GM12801 (cell line): Measurements from ENCODE around the gene SYNGAP1.

Experiments used
- TF ChIP-seq, protein P1 (sequence below): IDR thresholded peaks from one replicate; pipeline ENCODE4 v1.5.1; 2011; ENCODE audit warnings: control low read depth; ENCODE audit not compliant: insufficient read length; ENCODE audit errors: extremely low read depth

SYNGAP1 gene

DNA sequence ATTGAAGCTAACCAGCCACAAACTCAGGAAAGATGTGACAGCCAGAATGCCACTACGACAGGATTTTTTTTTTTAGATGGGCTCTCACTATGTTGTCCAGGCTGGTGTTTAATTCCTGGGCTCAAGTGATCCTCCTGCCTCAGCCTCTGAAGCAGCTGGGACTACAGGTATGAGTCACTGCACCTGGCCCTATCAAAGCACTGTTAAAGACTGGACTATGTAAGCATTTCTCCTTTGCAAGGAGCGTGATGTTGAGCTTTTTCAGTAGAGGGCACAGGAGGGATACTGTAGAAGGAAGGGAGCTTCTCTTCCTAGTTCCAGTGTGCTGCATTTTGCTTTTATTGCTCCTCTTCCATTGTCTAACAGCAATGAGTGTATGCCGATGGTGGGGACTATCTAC is 70.3 kb downstream of the SYNGAP1 start:
- TF ChIP-seq, protein P1, sequence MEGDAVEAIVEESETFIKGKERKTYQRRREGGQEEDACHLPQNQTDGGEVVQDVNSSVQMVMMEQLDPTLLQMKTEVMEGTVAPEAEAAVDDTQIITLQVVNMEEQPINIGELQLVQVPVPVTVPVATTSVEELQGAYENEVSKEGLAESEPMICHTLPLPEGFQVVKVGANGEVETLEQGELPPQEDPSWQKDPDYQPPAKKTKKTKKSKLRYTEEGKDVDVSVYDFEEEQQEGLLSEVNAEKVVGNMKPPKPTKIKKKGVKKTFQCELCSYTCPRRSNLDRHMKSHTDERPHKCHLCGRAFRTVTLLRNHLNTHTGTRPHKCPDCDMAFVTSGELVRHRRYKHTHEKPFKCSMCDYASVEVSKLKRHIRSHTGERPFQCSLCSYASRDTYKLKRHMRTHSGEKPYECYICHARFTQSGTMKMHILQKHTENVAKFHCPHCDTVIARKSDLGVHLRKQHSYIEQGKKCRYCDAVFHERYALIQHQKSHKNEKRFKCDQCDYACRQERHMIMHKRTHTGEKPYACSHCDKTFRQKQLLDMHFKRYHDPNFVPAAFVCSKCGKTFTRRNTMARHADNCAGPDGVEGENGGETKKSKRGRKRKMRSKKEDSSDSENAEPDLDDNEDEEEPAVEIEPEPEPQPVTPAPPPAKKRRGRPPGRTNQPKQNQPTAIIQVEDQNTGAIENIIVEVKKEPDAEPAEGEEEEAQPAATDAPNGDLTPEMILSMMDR, result no peak

GRCh38 chr6:33490621-33491020 is 70.8 kb downstream of the SYNGAP1 start:
- TF ChIP-seq, protein P1, result no peak

GRCh38 chr6:33492093-33492492 is 72.2 kb downstream of the SYNGAP1 start:
- TF ChIP-seq, protein P1, result no peak

GRCh38 chr6:33497157-33497556 is 77.3 kb downstream of the SYNGAP1 start:
- TF ChIP-seq, protein P1, result no peak

DNA sequence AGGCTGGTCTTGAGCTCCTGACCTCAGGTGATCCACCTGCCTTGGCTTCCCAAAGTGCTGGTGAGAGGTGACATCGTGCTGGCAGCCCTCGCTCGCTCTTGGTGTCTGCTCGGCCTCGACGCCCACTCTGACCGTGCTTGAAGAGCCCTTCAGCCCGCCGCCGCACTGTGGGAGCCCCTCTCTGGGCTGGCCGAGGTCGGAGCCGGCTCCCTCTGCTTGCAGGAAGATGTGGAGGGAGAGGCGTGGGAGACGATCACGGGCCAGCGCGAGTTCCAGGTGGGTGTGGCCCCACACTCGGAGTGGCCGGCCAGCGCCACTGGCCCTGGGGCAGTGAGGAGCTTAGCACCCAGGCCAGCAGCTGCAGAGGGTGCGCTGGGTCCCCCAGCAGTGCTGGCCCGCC is 82.6 kb downstream of the SYNGAP1 start:
- TF ChIP-seq, protein P1, result no peak

- TF ChIP-seq, protein P1, result no peak
These were observed 84.6 kb downstream of the SYNGAP1 start for GRCh38 chr6:33504486-33504885.
